Panc1 (cell line): ENCODE measurements around the gene ALLC. TPM values are rescaled to one million over a fixed set of nuclear protein-coding genes. Genes with fewer than 3 reads are reported as not detected.

Source experiments
- ATAC-seq: fragments of 200-7000 bp; cut with Tn5 transposase; 2 replicates; pipeline ENCODE4 v1.9.1; 2020; ENCODE audit warnings: mild to moderate bottlenecking, moderate library complexity
- BruUV-seq: library from RNA; stranded (reverse); fragments of 400-500 nt; replicated peaks from 2 replicates; lab custom pipeline; 2021; lab: Mats Ljungman, UMichigan
- CTCF ChIA-PET: fragments of 300-600 bp; sonication (Branson Sonifier 250); formaldehyde crosslinking; loops from one replicate; lab custom pipeline; 2022; ENCODE audit warnings: antibody characterized with exemption; lab: Charles Lee
- POLR2A ChIA-PET: fragments of 300-600 bp; sonication (Branson Sonifier 250); formaldehyde crosslinking; loops from one replicate; lab custom pipeline; 2022; ENCODE audit warnings: antibody characterized with exemption; lab: Charles Lee
- DNase-seq: peaks from one replicate; pipeline ENCODE4 v3.0.0-alpha.2; 2010; ENCODE audit warnings: low read depth, low spot score
- H3K27ac ChIP-seq: 2 replicates; pipeline ENCODE4 v1.5.1; 2011; ENCODE audit warnings: mild to moderate bottlenecking, low read length, inconsistent platforms
- H3K27me3 ChIP-seq: fragments of 200-500 bp; sonication (Bioruptor generic); 2 replicates; pipeline ENCODE4 v1.6.0; 2014; ENCODE audit warnings: low read length, inconsistent platforms; ENCODE audit not compliant: control insufficient read depth, insufficient read depth
- H3K36me3 ChIP-seq: fragments of 200-500 bp; sonication (Bioruptor generic); 2 replicates; pipeline ENCODE4 v1.5.1; 2014; ENCODE audit warnings: inconsistent platforms, mild to moderate bottlenecking, low read length, moderate library complexity; ENCODE audit not compliant: control insufficient read depth, insufficient read depth
- H3K4me1 ChIP-seq: 2 replicates; pipeline ENCODE4 v1.5.1; 2011; ENCODE audit warnings: inconsistent platforms, mild to moderate bottlenecking, low read length, moderate library complexity; ENCODE audit not compliant: control insufficient read depth, insufficient read depth
- H3K4me3 ChIP-seq, 2 experiments: 2 replicates each; pipeline ENCODE4 v1.5.1; 2011 to 2012; ENCODE audit warnings: low read depth in 2 of 2, low read length in 2 of 2, mild to moderate bottlenecking in 2 of 2, inconsistent platforms in 1 of 2, moderate library complexity in 1 of 2
- H3K9me3 ChIP-seq: fragments of 200-500 bp; sonication (Bioruptor generic); 2 replicates; pipeline ENCODE4 v1.5.1; 2014; ENCODE audit warnings: low read depth, mild to moderate bottlenecking, inconsistent platforms, low read length, moderate library complexity; ENCODE audit not compliant: control insufficient read depth, insufficient read depth
- CTCF ChIP-seq: fragments of 450-650 bp; IDR thresholded peaks from 2 replicates; pipeline ENCODE4 v1.5.1; 2017; ENCODE audit warnings: mild to moderate bottlenecking
- POLR2AphosphoS5 ChIP-seq: IDR thresholded peaks from 2 replicates; pipeline ENCODE4 v1.6.1; 2012; ENCODE audit warnings: mild to moderate bottlenecking, low read depth, low read length, moderate library complexity
- REST ChIP-seq, 2 experiments: IDR thresholded peaks; 2 replicates each; pipeline ENCODE4 v1.6.1; 2011 to 2012; ENCODE audit warnings: low read depth in 2 of 2, control low read depth in 1 of 2, low read length in 1 of 2, mild to moderate bottlenecking in 1 of 2, moderate library complexity in 1 of 2; ENCODE audit not compliant: insufficient read depth in 1 of 2
- SIN3A ChIP-seq: IDR thresholded peaks from 2 replicates; pipeline ENCODE4 v1.6.1; 2012; ENCODE audit warnings: low read depth, mild to moderate bottlenecking, low read length, moderate library complexity, borderline replicate concordance; ENCODE audit not compliant: insufficient read depth
- TCF7L2 ChIP-seq: IDR thresholded peaks from 2 replicates; pipeline ENCODE4 v1.6.1; 2011; ENCODE audit warnings: mild to moderate bottlenecking, low read depth, low read length, inconsistent platforms
- in situ Hi-C: cut with HindIII; loops from 2 replicates; pipeline ENCODE4 v1.10.0; 2016; ENCODE audit warnings: low sequenced_read_pairs, low pct_unique_long_range_greater_than_20kb
- intact Hi-C: fragments of 100-400 bp; cut with micrococcal nuclease; formaldehyde crosslinking; loops from one replicate; pipeline ENCODE4 v1.10.0; 2022; ENCODE audit not compliant: unreplicated experiment
- total RNA-seq: library from RNA; stranded (reverse); gene quantifications from one replicate; pipeline ENCODE4 v1.2.1, GENCODE V29; 2021; ENCODE audit not compliant: unreplicated experiment

Gene ALLC
- total RNA-seq, 1 experiment from 2014 or later: not detected

- Histone ChIP-seq H3K9me3 (no peaks in the 10 kb centered on the region), H3K27me3 (peaks cover 10% of the 10 kb centered on the region), H3K36me3 (no peaks in the 10 kb centered on the region), H3K4me1 (no peaks in the 10 kb centered on the region), H3K27ac (no peak overlapping the region), H3K4me3 (no peak overlapping the region)
- no TSS peak for BruUV-seq
- ATAC-seq (no peak), DNase-seq (no peak)
- POLR2A ChIA-PET: no interaction called here
- in situ Hi-C loops: no loop called here
- TF ChIP-seq CTCF (no peak), REST (IDR thresholded peaks at IDR 0.05; ENCODE audit: insufficient read depth in 1 of 2, low read depth in 2 of 2, low read length in 1 of 2) (no peak), SIN3A (no peak), POLR2AphosphoS5 (no peak), TCF7L2 (no peak)
- intact Hi-C loops: no loop called here
- CTCF ChIA-PET: no interaction called here
Measured at GRCh38 chr2:3705782-3706181, 47.8 kb downstream of the ALLC start.

- POLR2A ChIA-PET: no interaction called here
Measured at GRCh38 chr2:3706892-3707291, 48.9 kb downstream of the ALLC start.

More at GRCh38 chr2:3706892-3707291, 48.9 kb downstream of the ALLC start:
- Histone ChIP-seq H3K27ac (no peak overlapping the region), H3K9me3 (no peaks in the 10 kb centered on the region), H3K4me3 (no peak overlapping the region), H3K36me3 (no peaks in the 10 kb centered on the region), H3K4me1 (no peaks in the 10 kb centered on the region), H3K27me3 (peaks cover 10% of the 10 kb centered on the region)
- DNase-seq (no peak), ATAC-seq (no peak; the same call in 1 of the 2 replicates)
- CTCF ChIA-PET: no interaction called here
- intact Hi-C loops: no loop called here
- no peak for TF ChIP-seq POLR2AphosphoS5
- TF ChIP-seq TCF7L2: no peak
- TF ChIP-seq SIN3A: no peak
- no peak for TF ChIP-seq REST (IDR thresholded peaks at IDR 0.05; ENCODE audit: insufficient read depth in 1 of 2, low read depth in 2 of 2, low read length in 1 of 2)
- no peak for TF ChIP-seq CTCF
- BruUV-seq: no TSS peak
- in situ Hi-C loops: no loop called here
